Smooth muscle cell (in vitro differentiated cells): ENCODE results near the gene PHC2. TPM values are rescaled to one million over a fixed set of nuclear protein-coding genes. Genes with fewer than 3 reads are reported as not detected.

ENCODE experiments used
- DNase-seq: peaks from one replicate; lab custom pipeline; 2025; ENCODE audit not compliant: unreplicated experiment; lab: John Stamatoyannopoulos, UW
- H2AFZ ChIP-seq: fragments of 200-600 bp; sonication (generic); 2 replicates; pipeline ENCODE4 v1.6.0; 2016; ENCODE audit warnings: antibody characterized with exemption, low read depth, mild to moderate bottlenecking
- H3F3A ChIP-seq: fragments of 200-600 bp; sonication (generic); 2 replicates; pipeline ENCODE4 v1.6.0; 2017; ENCODE audit warnings: antibody characterized with exemption, low read depth
- H3K27ac ChIP-seq: fragments of 200-600 bp; sonication (generic); 2 replicates; pipeline ENCODE4 v1.5.1; 2016; ENCODE audit warnings: low read depth, mild to moderate bottlenecking
- H3K27me3 ChIP-seq: fragments of 200-600 bp; sonication (generic); 2 replicates; pipeline ENCODE4 v1.6.1; 2016; ENCODE audit warnings: low read depth, mild to moderate bottlenecking
- H3K36me3 ChIP-seq: fragments of 200-600 bp; sonication (generic); 2 replicates; pipeline ENCODE4 v1.5.1; 2016; ENCODE audit warnings: low read depth
- H3K4me1 ChIP-seq: fragments of 200-600 bp; sonication (generic); 2 replicates; pipeline ENCODE4 v1.5.1; 2016; ENCODE audit warnings: low read depth
- H3K4me2 ChIP-seq: fragments of 200-600 bp; sonication (generic); 2 replicates; pipeline ENCODE4 v1.6.0; 2016; ENCODE audit warnings: mild to moderate bottlenecking
- H3K4me3 ChIP-seq: fragments of 200-600 bp; sonication (generic); 2 replicates; pipeline ENCODE4 v1.5.1; 2016; ENCODE audit warnings: mild to moderate bottlenecking
- H3K79me2 ChIP-seq: fragments of 200-600 bp; sonication (generic); 2 replicates; pipeline ENCODE4 v1.6.0; 2016; ENCODE audit warnings: low read depth, mild to moderate bottlenecking
- H3K9ac ChIP-seq: fragments of 200-600 bp; sonication (generic); 2 replicates; pipeline ENCODE4 v1.6.0; 2016; ENCODE audit warnings: low read depth
- H3K9me3 ChIP-seq: fragments of 200-600 bp; sonication (generic); replicated peaks from 2 replicates; pipeline ENCODE4 v1.5.1; 2016; ENCODE audit warnings: low read depth
- H4K20me1 ChIP-seq: fragments of 200-600 bp; sonication (generic); 2 replicates; pipeline ENCODE4 v1.6.0; 2016; ENCODE audit warnings: low read depth
- WGBS: methylation state at CpG from one replicate; pipeline ENCODE4 v1.1.7; 2016; ENCODE audit warnings: low lambda C conversion rate; 5-methylcytosine and 5-hydroxymethylcytosine counted together
- polyA plus RNA-seq: library from polyadenylated mRNA; unstranded; fragments of >200 nt; fragmentation: Nextera tagmentation; extraction: Ambion mirVana; gene quantifications from 2 replicates; pipeline ENCODE4 v1.2.1, GENCODE V29; 2016
- total RNA-seq: library from RNA; depleted of rRNA; stranded (reverse); fragments of >200 nt; gene quantifications from 2 replicates; pipeline ENCODE4 v1.2.3, GENCODE V29; 2014
- TF ChIP-seq, protein P1 (sequence below): fragments of 200-600 bp; sonication (generic); IDR thresholded peaks from 2 replicates; pipeline ENCODE4 v1.5.1; 2017; ENCODE audit warnings: borderline replicate concordance, mild to moderate bottlenecking, antibody characterized with exemption; ENCODE audit not compliant: insufficient read depth, poor library complexity, severe bottlenecking

PHC2 gene
- total and polyA plus RNA-seq, 2 experiments from 2014 or later, result 42.4 to 109 TPM

DNA sequence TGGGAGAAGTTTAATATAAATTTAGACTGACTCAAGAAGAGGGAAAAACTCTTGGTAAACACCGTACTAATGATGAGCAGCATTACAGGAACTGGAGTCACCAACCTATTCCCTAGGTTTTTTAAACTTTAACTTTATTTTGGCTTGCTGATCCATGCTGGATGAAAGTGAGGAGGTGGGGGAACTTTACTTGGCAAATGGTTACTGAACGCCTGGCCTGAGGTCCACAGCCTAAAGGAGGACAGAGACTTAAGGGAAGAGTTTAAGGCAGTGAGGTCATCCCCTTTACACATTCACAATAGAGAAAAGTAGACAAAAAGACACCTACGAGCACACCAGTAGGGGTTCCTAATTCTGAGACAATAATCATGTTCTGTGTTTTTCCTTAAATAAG, 84.4 kb downstream of the PHC2 start:
- WGBS, result 29% methylated on average over 3 of the region's 3 CpGs
- H4K20me1 ChIP-seq, result peaks cover 63% of the 10 kb centered on the region
- peaks cover 77% of the 10 kb centered on the region for H3K4me1 ChIP-seq

DNA sequence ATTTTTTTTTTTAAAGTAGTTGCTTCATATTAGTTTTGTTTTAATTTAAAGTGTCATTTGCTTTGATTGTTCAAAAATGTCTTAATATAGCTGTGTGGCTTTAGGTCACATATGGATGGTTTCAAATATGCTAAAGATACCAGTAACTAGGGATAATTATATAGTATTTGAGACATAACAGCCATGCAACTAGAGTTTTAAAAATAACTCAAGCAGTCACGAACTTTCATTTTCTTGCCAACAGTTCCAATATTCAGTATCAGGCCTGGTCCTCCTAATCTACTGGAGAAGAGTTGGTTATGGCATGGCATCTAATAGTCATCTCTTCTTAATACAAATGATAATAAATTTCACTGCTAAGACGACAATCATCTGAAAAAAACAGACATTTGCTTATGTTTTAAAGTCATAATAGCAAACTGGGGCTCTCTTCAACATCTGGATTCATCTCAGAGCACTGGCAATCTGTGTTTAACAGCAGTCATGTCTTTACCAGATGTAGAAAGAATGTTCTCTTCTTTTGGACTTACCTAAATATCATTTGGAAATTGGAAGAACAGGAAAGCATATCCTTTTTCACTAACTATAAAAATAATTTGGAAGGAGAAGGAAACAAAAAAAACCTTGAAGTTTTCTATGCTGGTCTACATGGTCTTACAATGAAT, 85.9 kb downstream of the PHC2 start:
- WGBS, result 73% methylated on average over 2 of the region's 2 CpGs
- no peaks in the 10 kb centered on the region for H3K36me3 ChIP-seq
- H3K27me3 ChIP-seq, result no peaks in the 10 kb centered on the region
- peak overlapping the region; percentile 92 for H3K9ac ChIP-seq
- H4K20me1 ChIP-seq, result peaks cover 78% of the 10 kb centered on the region
- TF ChIP-seq, protein P1, sequence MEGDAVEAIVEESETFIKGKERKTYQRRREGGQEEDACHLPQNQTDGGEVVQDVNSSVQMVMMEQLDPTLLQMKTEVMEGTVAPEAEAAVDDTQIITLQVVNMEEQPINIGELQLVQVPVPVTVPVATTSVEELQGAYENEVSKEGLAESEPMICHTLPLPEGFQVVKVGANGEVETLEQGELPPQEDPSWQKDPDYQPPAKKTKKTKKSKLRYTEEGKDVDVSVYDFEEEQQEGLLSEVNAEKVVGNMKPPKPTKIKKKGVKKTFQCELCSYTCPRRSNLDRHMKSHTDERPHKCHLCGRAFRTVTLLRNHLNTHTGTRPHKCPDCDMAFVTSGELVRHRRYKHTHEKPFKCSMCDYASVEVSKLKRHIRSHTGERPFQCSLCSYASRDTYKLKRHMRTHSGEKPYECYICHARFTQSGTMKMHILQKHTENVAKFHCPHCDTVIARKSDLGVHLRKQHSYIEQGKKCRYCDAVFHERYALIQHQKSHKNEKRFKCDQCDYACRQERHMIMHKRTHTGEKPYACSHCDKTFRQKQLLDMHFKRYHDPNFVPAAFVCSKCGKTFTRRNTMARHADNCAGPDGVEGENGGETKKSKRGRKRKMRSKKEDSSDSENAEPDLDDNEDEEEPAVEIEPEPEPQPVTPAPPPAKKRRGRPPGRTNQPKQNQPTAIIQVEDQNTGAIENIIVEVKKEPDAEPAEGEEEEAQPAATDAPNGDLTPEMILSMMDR, result no peak
- H2AFZ ChIP-seq, result no peak overlapping the region
- no peaks in the 10 kb centered on the region for H3K9me3 ChIP-seq
- DNase-seq, result no peak
- peaks cover 83% of the 10 kb centered on the region for H3K4me1 ChIP-seq
- H3K4me2 ChIP-seq, result peak overlapping the region; percentile 91
- peaks cover 49% of the 10 kb centered on the region for H3F3A ChIP-seq
- peak overlapping the region; percentile 25 for H3K4me3 ChIP-seq
- H3K79me2 ChIP-seq, result peaks cover 88% of the 10 kb centered on the region
- peak overlapping the region; percentile 97 for H3K27ac ChIP-seq

More for the DNA sequence above, 84.4 kb downstream of the PHC2 start:
- H3F3A ChIP-seq, result peaks cover 37% of the 10 kb centered on the region
- no peaks in the 10 kb centered on the region for H3K9me3 ChIP-seq
- H3K27ac ChIP-seq, result peak overlapping the region; percentile 97
- H2AFZ ChIP-seq, result no peak overlapping the region
- peak overlapping the region; percentile 87 for H3K4me3 ChIP-seq
- no peaks in the 10 kb centered on the region for H3K36me3 ChIP-seq
- peak overlapping the region; percentile 91 for H3K4me2 ChIP-seq
- H3K9ac ChIP-seq, result peak overlapping the region; percentile 92
- TF ChIP-seq, protein P1, result no peak
- H3K79me2 ChIP-seq, result peaks cover 77% of the 10 kb centered on the region
- no peaks in the 10 kb centered on the region for H3K27me3 ChIP-seq
- DNase-seq, result no peak

DNA sequence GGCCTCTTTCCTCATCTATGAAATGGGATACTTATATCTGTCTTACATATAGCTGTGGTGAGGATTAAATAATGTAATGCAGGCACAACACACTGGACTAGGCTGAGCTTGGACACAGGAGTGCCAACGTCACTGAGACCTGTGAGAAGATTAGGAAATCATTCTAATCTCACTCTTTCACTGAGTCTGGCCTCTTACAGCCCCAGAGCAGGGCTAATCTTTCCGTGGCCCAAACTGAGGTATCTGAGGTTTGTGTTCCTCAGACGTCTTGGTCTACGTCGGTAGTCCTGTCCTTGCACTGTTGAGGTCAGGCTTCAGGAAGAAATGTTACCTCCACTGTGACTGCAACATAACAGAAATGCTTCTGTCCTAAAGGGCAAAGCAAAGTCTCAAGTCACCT, 87.4 kb downstream of the PHC2 start:
- Histone ChIP-seq H3K36me3 (no peaks in the 10 kb centered on the region), H4K20me1 (peaks cover 85% of the 10 kb centered on the region), H2AFZ (no peak overlapping the region), H3K4me3 (no peak overlapping the region), H3K4me2 (peak overlapping the region; percentile 91), H3K9me3 (no peaks in the 10 kb centered on the region), H3K4me1 (peaks cover 97% of the 10 kb centered on the region), H3F3A (peaks cover 51% of the 10 kb centered on the region), H3K79me2 (peaks cover 90% of the 10 kb centered on the region), H3K27ac (peak overlapping the region; percentile 97), H3K9ac (peak overlapping the region; percentile 2), H3K27me3 (no peaks in the 10 kb centered on the region)
- 28% methylated on average over 5 of the region's 5 CpGs for WGBS
- TF ChIP-seq, protein P1, result no peak
- DNase-seq, result no peak
